GM21390 (cell line): ENCODE results near the gene RBM8A.
"Not testable (repeated sequence)": the region's sequence is repeated elsewhere in the genome, so short reads cannot be mapped to it uniquely, and the experiment has no call there.

ENCODE experiments used
- ATAC-seq: cut with Tn5 transposase; IDR thresholded peaks from one replicate; pipeline ENCODE4 v1.9.1; 2021; ENCODE audit not compliant: unreplicated experiment

Gene RBM8A

DNA sequence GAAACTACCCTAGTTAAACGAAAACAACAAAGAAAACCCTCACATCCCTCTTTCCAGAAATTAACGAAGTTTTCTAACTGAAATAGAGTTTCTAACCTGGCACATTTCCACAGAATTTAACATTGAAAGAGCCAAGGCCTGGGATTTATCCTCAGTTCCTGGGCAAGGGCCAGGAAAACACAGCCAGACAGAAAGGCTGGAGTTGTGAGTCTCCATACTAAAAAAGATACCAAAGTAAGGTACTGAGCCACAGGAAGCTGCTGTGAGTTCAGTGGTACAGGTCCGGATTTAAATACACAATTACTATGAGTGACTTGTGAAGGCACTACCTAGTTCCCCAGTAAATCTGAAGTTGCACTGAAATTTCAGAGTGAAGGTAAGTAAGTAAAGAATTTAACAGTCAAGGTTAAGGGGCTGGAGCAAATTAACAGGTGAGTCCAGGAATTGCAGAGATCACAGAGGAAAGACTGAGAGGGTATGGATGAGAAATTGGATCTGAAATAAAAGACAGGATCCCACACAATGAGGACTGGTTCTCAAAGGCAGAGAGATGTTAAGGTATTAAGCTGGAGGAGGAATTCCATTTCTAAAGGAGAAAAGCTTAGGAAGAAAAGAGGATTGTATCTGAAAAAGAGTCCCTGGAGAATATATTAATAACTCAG lies 29.6 kb upstream of the RBM8A start:
- ATAC-seq = no peak

DNA sequence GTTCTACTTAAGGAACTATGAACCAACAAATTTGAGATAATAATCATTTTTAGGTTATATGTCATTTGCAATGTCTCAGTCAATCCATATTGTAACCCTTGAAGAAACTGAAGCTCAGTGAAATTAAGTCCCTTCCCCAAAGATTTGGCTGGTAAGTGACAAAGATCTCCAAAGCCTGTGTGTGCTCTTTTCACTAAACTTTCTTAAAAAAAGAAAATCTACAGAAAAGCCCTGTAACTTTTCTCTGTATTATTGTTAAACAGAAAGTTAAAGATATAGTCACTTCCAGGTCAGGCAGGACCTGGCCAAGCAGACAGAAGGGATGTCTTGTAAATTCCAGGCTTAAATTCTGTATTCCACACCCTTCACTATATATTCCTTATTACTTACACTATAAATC lies 29.1 kb upstream of the RBM8A start:
- ATAC-seq = no peak

DNA sequence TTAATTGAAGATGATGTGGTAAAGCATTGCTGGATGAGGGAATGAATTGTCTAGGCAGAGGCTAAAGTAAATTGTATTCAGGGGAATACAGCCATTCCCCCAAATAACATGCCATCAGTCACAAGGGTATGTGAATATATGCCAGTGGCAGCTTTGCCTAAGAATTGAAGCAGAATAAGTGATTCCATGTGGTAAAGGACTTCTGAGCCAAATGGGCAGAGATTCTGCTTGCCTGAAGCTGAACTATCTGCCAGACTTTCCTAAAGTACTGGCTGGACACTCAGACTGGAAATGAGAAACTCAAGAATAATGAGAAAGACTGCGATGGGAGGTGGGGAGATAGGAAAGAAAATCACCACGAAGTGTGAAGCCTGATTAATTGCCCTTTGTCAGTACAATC lies 28.2 kb upstream of the RBM8A start:
- no peak for ATAC-seq

DNA sequence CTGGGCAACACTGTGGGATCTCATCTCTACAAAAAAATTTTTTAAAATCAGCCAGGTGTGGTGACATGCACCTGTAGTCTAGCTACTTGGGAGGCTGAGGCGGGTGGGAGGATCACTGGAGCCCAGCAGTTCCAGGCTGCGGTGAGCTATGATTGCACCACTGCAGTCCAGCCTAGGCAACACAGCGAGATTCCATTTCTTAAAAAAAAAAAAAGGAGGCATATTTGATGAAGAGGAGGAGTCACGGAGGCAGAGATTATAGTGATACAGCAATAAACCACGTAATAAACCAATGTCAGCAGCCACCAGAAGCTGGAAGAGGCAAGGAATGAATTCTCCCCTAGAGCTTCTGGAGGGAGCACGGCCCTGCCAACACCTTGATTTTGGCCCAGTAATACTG lies 26.6 kb upstream of the RBM8A start:
- no peak for ATAC-seq

DNA sequence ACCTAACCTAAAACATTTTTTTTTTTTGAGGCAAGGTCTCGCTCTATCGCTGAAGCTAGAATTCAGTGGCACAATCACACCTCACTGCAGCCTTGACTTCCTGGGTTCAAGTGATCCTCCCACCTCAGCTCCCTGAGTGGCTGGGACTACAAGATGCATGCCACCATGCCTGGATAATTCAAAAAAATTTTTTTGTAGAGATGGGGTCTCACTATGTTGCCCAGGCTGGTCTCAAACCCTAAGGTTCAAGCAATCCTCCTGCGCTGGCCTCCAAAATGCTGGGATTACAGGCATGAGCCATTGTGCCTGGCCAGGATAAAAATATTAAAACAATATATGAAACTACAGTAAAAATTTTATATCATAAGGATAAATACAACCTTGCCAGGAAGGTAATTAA lies 25.6 kb upstream of the RBM8A start:
- no peak for ATAC-seq

DNA sequence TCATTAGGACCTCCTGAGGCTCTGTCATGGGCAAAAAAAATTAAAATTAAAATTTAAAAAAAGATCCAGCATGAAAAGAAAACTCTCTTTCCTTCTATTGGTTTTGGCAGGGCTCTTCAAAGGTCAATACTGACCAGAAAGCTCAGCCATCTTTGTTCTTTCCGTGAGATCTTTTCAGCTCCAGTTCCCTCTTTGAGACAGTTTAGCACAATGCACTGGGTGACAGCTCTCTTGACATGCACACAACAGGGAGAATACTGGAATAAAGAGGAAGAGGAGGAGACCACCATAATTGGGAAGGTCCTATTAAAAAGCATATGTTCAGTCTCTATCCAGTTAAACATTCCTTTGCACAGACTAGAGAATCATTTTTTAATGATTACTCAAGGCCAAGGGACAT lies 24.2 kb upstream of the RBM8A start:
- ATAC-seq = no peak

DNA sequence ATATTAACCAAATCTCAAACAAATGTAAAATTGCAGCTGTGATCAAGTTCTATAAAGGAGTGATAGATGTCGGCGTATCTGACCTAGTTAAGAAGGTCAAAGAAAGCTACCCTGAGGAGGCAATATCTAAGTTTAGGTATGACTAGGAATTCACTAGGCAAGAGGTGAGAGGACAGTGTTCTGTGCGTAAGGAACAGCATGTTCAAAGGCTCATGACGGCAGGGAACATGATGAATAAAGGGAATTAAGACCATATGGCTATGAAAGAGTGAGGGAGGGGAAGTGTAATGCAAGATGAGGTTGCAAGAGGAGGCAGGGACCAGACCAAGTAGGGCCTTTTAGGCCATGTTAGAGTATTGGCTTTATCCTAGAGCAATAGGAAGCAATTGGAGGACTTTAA lies 21.9 kb upstream of the RBM8A start:
- no peak for ATAC-seq

DNA sequence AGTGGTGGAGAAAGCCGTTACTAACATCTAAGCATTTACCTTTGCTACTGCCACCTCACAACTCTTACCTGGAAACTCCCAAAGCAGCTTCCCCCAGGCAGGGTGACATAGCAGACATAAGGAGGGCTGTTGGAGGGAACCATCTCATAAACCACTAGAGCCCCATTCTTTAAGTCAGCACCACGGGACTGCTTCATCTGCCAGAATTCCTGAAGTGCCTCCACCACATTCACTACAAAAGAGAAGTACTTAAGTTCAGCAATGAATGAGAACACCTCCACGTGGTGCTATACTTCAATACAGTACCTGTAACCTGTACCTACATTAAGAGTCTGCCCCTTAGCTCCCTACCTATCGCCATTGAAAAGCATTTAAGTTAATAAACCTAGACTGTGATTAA lies 20.3 kb upstream of the RBM8A start:
- no peak for ATAC-seq

DNA sequence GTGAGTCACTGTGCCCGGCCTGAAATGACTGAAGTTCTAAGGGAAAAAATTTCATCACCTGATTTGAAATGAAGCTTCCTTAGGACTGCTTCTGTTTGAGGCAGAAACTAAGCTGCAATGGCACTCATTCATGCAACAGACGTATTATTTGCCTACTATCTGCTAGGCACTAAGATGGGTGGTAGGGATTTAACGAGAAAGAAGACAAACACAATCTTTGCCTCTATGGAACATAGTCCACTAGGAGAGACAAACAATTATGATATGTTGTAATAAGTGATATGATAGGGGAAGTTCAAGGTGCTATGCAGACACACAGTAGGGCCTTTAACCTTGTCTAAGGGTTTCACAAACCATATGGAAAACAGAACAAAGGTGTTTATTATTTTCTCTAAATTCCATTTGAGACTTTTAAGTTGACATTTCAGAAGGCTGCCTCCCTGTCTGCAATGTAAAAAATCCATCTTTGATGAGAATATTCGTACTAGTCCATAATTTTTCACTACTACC lies 19.2 kb upstream of the RBM8A start:
- no peak for ATAC-seq

DNA sequence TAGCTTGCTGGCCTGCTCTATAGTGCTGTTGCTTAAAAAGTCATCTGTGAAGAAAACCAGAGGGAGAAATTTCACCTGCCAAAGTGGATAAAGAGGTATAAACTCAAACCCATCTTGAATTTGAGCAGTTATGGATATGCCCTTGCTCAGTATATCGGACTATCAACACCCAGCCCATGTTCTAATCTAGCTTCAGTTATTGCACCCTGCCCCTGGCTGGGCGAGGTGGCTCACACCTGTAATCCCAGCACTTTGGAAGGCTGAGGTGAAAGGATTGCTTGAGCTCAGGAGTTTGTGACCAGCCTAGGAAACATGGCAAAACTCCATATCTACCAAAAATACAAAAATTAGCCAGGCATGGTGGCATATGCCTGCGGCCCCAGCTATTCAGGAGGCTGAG lies 17.2 kb upstream of the RBM8A start:
- ATAC-seq = no peak

DNA sequence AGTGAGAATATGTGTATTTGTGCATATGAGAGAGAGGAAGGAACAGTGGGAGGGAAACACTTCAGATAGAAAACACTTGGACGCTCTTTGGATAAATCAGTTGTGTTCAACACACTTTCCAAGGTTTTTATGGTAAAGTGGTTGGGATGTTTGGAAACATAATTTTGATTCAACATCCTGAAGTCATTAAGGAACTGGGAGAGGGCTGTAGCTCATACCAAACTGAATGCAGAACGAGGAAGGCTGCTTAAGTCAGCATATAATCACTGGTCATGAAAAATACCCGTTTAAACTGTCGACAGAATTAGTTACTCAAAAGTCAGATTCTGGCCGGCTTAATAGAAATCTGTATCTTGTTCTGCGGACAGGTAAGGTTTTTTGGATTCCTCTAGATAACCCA lies 15.6 kb upstream of the RBM8A start:
- no peak for ATAC-seq

DNA sequence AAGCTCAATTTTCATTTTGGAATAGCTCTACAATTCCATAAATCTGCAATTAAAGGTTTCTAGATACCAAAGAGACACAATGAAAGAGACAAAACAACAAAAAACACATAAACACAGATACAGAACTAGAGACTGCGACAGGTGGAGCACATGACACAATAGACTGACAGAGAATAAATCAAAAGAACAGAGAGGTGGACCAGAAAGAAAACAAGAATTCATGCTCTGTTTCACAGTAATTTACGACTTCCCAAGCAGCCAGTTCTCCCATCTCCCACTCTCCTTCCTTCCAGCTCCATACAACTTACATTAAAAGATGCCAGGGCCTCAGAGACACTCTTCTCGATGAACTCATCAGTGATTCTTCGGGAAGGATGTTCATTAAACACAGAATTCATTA lies 15.1 kb upstream of the RBM8A start:
- ATAC-seq = no peak

DNA sequence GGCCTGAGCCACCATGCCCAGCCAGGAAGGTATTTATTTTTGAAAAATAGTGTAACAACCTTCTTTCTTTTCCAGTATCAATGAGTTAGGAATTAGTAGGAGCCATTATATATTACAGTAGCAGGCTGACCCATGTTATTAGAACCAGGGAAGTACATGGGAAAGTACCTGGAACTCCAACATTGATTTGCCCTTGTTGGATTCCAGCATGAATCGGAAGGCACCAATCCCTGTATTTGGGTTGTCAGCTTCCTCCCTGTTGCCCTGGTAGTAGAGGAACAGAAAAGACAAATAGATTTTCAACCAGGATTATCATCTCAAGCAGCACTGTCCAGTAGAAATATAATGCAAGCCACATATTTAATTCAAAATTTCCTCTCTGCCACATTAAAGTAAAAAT lies 10.2 kb upstream of the RBM8A start:
- ATAC-seq = no peak

DNA sequence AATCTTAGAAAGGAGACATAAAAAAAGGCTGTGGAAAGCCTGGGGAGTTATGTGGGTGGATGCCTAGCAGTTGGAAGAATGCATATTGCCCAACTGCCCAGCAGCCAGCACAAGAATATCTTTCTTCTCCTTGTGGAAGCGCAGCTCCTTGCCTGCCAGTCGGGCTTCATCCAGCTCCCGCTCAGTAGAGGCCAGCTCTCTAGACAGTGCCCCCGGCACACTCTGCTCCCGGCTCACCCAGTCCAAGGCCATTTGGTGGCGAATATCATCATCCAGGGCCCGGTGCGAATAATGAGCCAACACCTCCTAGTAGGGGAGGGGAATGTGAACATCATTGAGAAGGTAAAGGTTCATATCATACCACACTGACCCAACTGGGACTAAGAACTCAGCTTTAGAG lies 9.0 kb upstream of the RBM8A start:
- no peak for ATAC-seq

DNA sequence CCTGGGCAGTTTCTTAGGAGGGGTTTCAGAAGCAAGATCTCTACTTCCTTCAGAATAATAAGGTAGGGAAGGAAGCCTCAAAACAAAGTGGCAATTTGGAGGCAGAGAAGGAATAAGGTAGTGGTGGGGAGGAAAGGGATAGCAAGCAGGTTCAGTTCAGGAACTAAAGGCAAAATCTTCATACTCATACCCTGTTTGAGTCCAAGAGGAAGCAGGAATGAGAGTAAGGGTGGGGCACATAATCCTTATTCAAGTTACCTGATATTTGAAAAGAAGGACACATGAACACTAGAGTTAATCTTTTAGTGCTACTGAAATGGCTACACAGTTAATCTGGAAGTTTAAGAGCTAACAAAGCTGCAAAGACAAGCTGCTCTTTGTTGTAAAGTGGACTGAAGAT lies 8.4 kb upstream of the RBM8A start:
- ATAC-seq = no peak

DNA sequence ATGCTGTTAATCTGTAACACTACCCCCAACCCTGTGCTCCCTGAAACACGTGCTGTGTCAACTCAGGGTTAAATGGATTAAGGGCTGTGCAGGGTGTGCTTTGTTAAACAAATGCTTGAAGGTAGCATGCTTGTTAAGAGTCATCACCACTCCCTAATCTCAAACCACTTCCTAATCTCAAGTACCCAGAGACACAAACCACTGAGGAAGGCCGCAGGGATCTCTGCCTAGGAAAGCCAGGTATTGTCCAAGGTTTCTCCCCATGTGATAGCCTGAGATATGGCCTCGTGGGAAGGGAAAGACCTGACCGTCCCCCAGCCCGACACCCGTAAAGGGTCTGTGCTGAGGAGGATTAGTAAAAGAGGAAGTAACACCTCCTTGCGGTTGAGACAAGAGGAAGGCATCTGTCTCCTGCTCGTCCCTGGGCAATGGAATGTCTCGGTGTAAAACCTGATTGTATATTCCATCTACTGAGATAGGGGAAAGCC lies 5.3 kb upstream of the RBM8A start:
- ATAC-seq = not testable (repeated sequence)

DNA sequence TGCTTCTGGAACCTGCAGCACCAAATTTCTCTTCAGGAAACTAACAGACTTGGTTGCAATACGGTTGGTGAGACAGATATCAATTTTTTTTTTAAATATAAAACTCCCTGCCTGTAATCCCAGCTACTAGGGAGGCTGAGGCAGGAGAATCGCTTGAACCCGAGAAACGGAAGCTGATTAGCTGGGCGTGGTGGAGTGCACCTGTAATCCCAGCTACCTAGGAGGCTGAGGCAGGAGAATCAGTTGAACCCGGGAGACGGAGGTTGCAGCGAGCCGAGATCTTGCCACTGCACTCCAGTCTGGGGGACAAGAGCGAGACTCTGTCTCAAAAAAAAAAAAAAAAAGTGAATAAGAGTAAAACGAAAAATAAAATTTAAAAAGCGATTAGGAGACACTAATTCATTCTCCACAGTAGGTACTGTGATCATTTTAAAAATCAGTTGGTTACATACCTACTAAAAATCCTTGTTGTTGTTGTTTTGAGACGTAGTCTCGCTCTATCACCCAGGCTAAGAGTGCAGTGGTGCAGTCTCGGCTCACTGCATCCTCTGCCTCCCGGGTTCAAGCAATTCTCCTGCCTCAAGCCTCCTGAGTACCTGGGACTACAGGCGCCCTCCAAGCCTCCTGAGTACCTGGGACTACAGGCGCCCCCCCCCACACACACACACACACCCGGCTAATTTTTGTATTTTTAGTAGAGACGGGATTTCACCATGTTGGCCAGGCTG lies 796 bp upstream of the RBM8A start:
- no peak for ATAC-seq

DNA sequence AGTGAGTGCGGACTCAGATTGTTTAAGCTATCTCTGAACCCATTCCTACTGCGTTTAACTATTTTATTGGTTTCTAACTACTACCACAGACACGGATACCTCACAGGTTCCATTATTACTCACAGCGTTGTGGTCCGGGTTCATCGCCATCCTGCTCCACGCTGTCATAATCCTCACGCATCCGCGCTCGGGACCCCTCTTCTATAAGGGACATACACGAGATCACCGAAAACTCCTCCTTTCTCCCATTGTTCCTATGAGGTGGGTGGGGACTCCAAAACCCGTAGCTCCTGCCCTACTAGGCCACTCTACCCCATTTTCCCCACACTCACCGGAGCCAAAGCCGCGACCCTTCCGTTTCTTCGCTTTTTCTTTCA lies 610 bp downstream of the RBM8A start:
- no peak for ATAC-seq

DNA sequence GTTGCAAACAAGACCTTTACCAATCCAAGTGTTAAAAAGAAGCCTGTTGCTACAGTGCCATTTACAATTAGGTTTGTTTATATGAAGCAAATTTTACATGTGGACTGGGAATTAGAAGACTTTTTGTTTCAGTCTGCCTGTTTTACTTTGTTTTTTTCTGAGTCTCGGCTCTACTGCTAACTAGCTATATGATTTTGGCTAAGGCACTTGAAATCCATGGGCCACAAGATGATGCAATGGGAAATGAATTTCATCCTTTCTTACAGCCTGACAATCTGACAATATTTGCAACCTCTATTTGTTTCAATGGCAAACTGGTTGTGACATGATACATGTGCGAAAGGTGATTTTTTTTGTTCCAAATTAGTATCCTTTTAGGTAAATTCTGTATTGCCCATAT lies 5.0 kb downstream of the RBM8A start:
- no peak for ATAC-seq

DNA sequence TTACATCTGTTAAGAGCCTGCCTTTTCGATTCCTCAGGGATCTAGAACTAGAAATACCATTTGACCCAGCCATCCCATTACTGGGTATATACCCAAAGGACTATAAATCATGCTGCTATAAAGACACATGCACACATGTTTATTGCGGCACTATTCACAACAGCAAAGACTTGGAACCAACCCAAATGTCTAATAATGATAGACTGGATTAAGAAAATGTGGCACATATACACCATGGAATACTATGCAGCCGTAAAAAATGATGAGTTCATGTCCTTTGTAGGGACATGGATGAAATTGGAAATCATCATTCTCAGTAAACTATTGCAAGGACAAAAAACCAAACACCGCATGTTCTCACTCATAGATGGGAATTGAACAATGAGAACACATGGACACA lies 7.0 kb downstream of the RBM8A start:
- ATAC-seq = not testable (repeated sequence)

DNA sequence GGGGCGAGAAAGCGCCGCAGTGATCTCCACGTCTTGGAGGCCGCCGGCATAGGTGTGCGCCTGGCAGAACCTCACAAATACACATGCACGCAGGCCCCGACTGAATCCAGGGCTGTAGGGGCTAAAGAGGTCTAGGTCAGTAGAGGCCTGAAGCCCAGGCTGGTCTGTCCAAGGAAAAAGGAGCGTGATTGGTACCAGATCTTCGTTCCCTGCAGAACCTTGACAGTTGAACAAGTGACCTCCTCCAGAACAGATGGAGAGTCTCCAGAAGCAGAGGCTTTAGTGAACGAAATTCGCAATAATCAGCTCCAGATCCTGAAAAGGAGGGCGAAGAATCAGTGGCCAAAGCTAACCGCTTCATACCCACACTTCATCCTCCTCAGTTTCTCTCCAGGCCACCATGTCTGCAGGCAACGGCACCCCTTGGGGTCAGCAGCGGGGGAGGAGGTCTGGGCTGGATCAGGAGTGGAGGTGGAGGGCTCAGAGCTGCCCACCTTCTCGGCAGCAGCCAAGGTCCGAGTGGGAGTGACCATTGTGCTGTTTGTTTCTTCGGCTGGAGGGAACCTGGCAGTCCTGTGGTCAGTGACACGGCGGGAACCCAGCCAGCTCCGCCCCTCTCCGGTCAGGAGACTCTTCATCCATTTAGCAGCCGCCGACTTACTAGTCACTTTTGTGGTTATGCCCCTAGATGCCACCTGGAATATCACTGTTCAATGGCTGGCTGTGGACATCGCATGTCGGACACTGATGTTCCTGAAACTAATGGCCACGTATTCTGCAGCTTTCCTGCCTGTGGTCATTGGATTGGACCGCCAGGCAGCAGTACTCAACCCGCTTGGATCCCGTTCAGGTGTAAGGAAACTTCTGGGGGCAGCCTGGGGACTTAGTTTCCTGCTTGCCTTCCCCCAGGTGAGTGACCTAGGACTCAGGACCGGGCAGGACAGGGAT lies 8.0 kb downstream of the RBM8A start:
- ATAC-seq = no peak
